IMR-90 (cell line): ENCODE data around the gene PIP4K2A. TPM values are rescaled to one million over a fixed set of nuclear protein-coding genes. Genes with fewer than 3 reads are reported as not detected.

Source experiments
- ATAC-seq: fragments of 200-7000 bp; cut with Tn5 transposase; 2 replicates; pipeline ENCODE4 v1.9.1; 2020; ENCODE audit warnings: low read depth, mild to moderate bottlenecking, moderate library complexity
- BruUV-seq: library from RNA; stranded (reverse); fragments of 400-500 nt; replicated peaks from 2 replicates; lab custom pipeline; 2021; lab: Mats Ljungman, UMichigan
- CTCF ChIA-PET: fragments of 300-600 bp; formaldehyde crosslinking; extraction: SDS; loops from one replicate; lab custom pipeline; 2021; ENCODE audit warnings: antibody characterized with exemption; lab: Yijun Ruan, JAX
- POLR2A ChIA-PET: fragments of 300-600 bp; sonication (Branson Sonifier 250); formaldehyde crosslinking; loops from one replicate; lab custom pipeline; 2022; ENCODE audit warnings: antibody characterized with exemption; ENCODE audit not compliant: unreplicated experiment; lab: Charles Lee
- DNase-seq: peaks from one replicate; pipeline ENCODE4 v3.0.0; 2013
- H2AFZ ChIP-seq: replicated peaks from 2 replicates; pipeline ENCODE3; 2013; ENCODE audit warnings: low read length, mild to moderate bottlenecking; ENCODE audit not compliant: poor library complexity
- H2AK5ac ChIP-seq: 2 replicates; pipeline ENCODE4 v1.6.1; 2013; ENCODE audit warnings: low read depth, low read length, inconsistent platforms
- H2AK9ac ChIP-seq: replicated peaks from 2 replicates; pipeline ENCODE3; 2013; ENCODE audit warnings: mild to moderate bottlenecking, low read depth, low read length, moderate library complexity; ENCODE audit not compliant: poor library complexity
- H2BK120ac ChIP-seq: 2 replicates; pipeline ENCODE4 v1.6.1; 2013; ENCODE audit warnings: low read depth, low read length, inconsistent platforms
- H2BK15ac ChIP-seq: 3 replicates; pipeline ENCODE4 v1.6.1; 2013; ENCODE audit warnings: low read depth, low read length, inconsistent platforms
- H2BK20ac ChIP-seq: 2 replicates; pipeline ENCODE4 v1.6.1; 2013; ENCODE audit warnings: low read depth, mild to moderate bottlenecking, inconsistent platforms, low read length, moderate library complexity
- H2BK5ac ChIP-seq: 2 replicates; pipeline ENCODE4 v1.6.1; 2013; ENCODE audit warnings: mild to moderate bottlenecking, low read depth, low read length, inconsistent platforms; ENCODE audit not compliant: poor library complexity, severe bottlenecking
- H3K14ac ChIP-seq: replicated peaks from 2 replicates; pipeline ENCODE4 v1.6.1; 2013; ENCODE audit warnings: low read depth, low read length, inconsistent platforms
- H3K18ac ChIP-seq: 2 replicates; pipeline ENCODE4 v1.6.1; 2013; ENCODE audit warnings: low read depth, low read length, control low read depth
- H3K23ac ChIP-seq: 2 replicates; pipeline ENCODE4 v1.6.1; 2013; ENCODE audit warnings: low read depth, low read length, inconsistent platforms
- H3K27ac ChIP-seq: 2 replicates; pipeline ENCODE4 v1.5.1; 2013; ENCODE audit warnings: mild to moderate bottlenecking, control low read depth, low read length; ENCODE audit not compliant: insufficient read depth
- H3K27me3 ChIP-seq: 2 replicates; pipeline ENCODE4 v1.6.1; 2013; ENCODE audit warnings: low read length; ENCODE audit not compliant: control insufficient read depth, insufficient read depth
- H3K36me3 ChIP-seq: 2 replicates; pipeline ENCODE4 v1.6.1; 2013; ENCODE audit warnings: low read length, mixed read lengths; ENCODE audit not compliant: control insufficient read depth, insufficient read depth
- H3K4ac ChIP-seq: 2 replicates; pipeline ENCODE4 v1.6.1; 2013; ENCODE audit warnings: low read depth, low read length, inconsistent platforms
- H3K4me1 ChIP-seq: 2 replicates; pipeline ENCODE4 v1.6.1; 2013; ENCODE audit warnings: low read length, mixed read lengths; ENCODE audit not compliant: control insufficient read depth, insufficient read depth
- H3K4me2 ChIP-seq: 2 replicates; pipeline ENCODE4 v1.6.1; 2013; ENCODE audit warnings: low read depth, mild to moderate bottlenecking, control low read depth, low read length, moderate library complexity
- H3K4me3 ChIP-seq: 2 replicates; pipeline ENCODE4 v1.5.1; 2013; ENCODE audit warnings: low read depth, mild to moderate bottlenecking, control low read depth, low read length, moderate library complexity; ENCODE audit not compliant: insufficient read depth
- H3K56ac ChIP-seq: 2 replicates; pipeline ENCODE4 v1.6.1; 2013; ENCODE audit warnings: low read length, inconsistent platforms; ENCODE audit not compliant: insufficient read depth; ENCODE audit errors: extremely low read depth
- H3K79me1 ChIP-seq, 2 experiments: 2 replicates each; pipeline ENCODE4 v1.6.1; 2013; ENCODE audit warnings: low read length in 2 of 2, inconsistent platforms in 1 of 2, low read depth in 1 of 2
- H3K9ac ChIP-seq: 2 replicates; pipeline ENCODE4 v1.6.1; 2013; ENCODE audit warnings: low read depth, low read length, control low read depth
- H3K9me1 ChIP-seq: 2 replicates; pipeline ENCODE4 v1.6.1; 2013; ENCODE audit warnings: low read length, inconsistent platforms; ENCODE audit not compliant: insufficient read depth
- H3K9me3 ChIP-seq: 2 replicates; pipeline ENCODE4 v1.6.1; 2013; ENCODE audit warnings: low read length; ENCODE audit not compliant: control insufficient read depth, insufficient read depth
- H4K20me1 ChIP-seq: 2 replicates; pipeline ENCODE4 v1.6.1; 2013; ENCODE audit warnings: low read length, inconsistent platforms; ENCODE audit not compliant: insufficient read depth
- H4K5ac ChIP-seq: 2 replicates; pipeline ENCODE4 v1.6.1; 2013; ENCODE audit warnings: mild to moderate bottlenecking, low read depth, low read length, control low read depth
- H4K8ac ChIP-seq, 2 experiments: 2 replicates each; pipeline ENCODE4 v1.6.1; 2013; ENCODE audit warnings: low read depth in 2 of 2, low read length in 2 of 2, control low read depth in 1 of 2, inconsistent platforms in 1 of 2
- H4K91ac ChIP-seq: 2 replicates; pipeline ENCODE4 v1.6.1; 2013; ENCODE audit warnings: low read depth, low read length, inconsistent platforms; ENCODE audit not compliant: insufficient read depth
- CEBPB ChIP-seq: IDR thresholded peaks from 2 replicates; pipeline ENCODE4 v1.6.1; 2012; ENCODE audit warnings: low read depth, low read length, improper control_type of control experiment
- FOS ChIP-seq: fragments of 150-350 bp; IDR thresholded peaks from 2 replicates; pipeline ENCODE4 v1.6.1; 2016; ENCODE audit warnings: low read depth, low read length
- RFX5 ChIP-seq: IDR thresholded peaks from 2 replicates; pipeline ENCODE4 v1.8.0; 2012; ENCODE audit warnings: low read depth, mild to moderate bottlenecking, low read length, moderate library complexity
- WGBS, 2 experiments: methylation state at CpG; one replicate each; pipeline versions ENCODE4 v1.1.5 to v1.1.7; 2013; ENCODE audit warnings: missing lambda C conversion rate in 2 of 2; ENCODE audit not compliant: insufficient read length in 1 of 2; ENCODE audit errors: extremely low coverage in 2 of 2; 5-methylcytosine and 5-hydroxymethylcytosine counted together
- dilution Hi-C: fragments of 300-500 bp; cut with HindIII; formaldehyde crosslinking; loops from one replicate; pipeline ENCODE4 v1.14.3; 2018; ENCODE audit warnings: low sequenced_read_pairs; ENCODE audit not compliant: unreplicated experiment
- in situ Hi-C: fragments of 300-500 bp; cut with MboI; formaldehyde crosslinking; loops from 3 replicates; pipeline ENCODE4 v1.14.3; 2019; ENCODE audit warnings: low sequenced_read_pairs, inconsistent platforms, mixed read lengths
- intact Hi-C: fragments of 100-400 bp; cut with micrococcal nuclease; formaldehyde crosslinking; loops from 2 replicates; pipeline ENCODE4 v1.10.0; 2022
- polyA plus RNA-seq, 3 experiments: library from polyadenylated mRNA; depleted of rRNA; stranded (reverse); fragments of >200 nt; gene quantifications; 2 replicates each; pipeline ENCODE4 v1.2.3, GENCODE V29; 2012; ENCODE audit warnings: low replicate concordance in 1 of 3
- total RNA-seq: library from RNA; depleted of rRNA; stranded (reverse); fragments of >200 nt; gene quantifications from 2 replicates; pipeline ENCODE4 v1.2.3, GENCODE V29; 2012
- TF ChIP-seq, protein P1 (sequence below): conservative IDR thresholded peaks from 2 replicates; pipeline ENCODE4 v1.5.1; 2012; ENCODE audit warnings: mild to moderate bottlenecking, low read depth, low read length, improper control_type of control experiment

PIP4K2A gene
- total and polyA plus RNA-seq, 2 of the 4 experiments (the other 2 are of a cell fraction) = 9.8 to 18.1 TPM

DNA sequence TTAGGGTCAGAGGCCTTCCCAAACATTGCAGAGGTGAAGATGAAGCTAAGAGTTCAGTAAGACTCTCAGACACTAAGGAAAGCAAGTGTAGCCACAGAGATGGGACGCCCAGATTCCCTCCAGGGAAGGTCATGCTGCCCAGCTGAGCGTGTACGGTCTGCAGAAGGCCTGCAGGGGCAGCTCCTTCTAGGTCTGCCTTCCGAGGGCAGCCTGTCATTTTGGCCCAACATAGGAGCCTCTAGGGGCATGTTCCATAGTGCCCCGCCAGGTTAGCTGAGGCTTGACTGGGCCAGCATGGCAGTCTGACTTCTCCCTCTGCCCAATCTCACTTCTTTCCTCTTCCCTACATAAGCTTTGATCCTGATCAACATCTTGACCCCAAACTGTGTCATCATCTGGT, 130.7 kb downstream of the PIP4K2A start:
- CTCF ChIA-PET = no interaction called here
- Histone ChIP-seq H3K4ac (no peak overlapping the region), H2BK15ac (no peak overlapping the region), H2BK120ac (no peak overlapping the region), H3K18ac (no peak overlapping the region), H3K36me3 (peaks cover 10% of the 10 kb centered on the region), H2AFZ (no peak overlapping the region), H3K9me3 (no peaks in the 10 kb centered on the region), H2AK9ac (no peak overlapping the region), H3K14ac (no peak overlapping the region), H2BK20ac (no peak overlapping the region), H4K8ac (no peak overlapping the region; a peak in 1 of 4 replicates), H2AK5ac (no peak overlapping the region), H4K20me1 (no peaks in the 10 kb centered on the region; the same call in 1 of the 2 replicates), H3K9ac (no peak overlapping the region), H2BK5ac (no peak overlapping the region), H3K4me3 (no peak overlapping the region), H3K56ac (no peak overlapping the region), H3K23ac (no peak overlapping the region; the same call in 1 of the 2 replicates), H4K91ac (no peak overlapping the region), H3K9me1 (peaks cover 2% of the 10 kb centered on the region; the same call in 1 of the 2 replicates), H3K4me2 (no peak overlapping the region), H3K27me3 (no peaks in the 10 kb centered on the region), H3K27ac (no peak overlapping the region), H4K5ac (no peak overlapping the region), H3K79me1 (peaks cover 0 to 12% of the 10 kb centered on the region in 2 experiments; a peak in 3 of 4 replicates), H3K4me1 (peaks cover 3% of the 10 kb centered on the region; the same call in 1 of the 2 replicates)
- no TSS peak for BruUV-seq
- no CpG with 5 or more reads among the region's 5 CpGs for WGBS, 2 experiments
- ATAC-seq = no peak
- dilution Hi-C loops = no loop called here
- POLR2A ChIA-PET = no interaction called here
- intact Hi-C loops = no loop called here
- TF ChIP-seq, protein P1, sequence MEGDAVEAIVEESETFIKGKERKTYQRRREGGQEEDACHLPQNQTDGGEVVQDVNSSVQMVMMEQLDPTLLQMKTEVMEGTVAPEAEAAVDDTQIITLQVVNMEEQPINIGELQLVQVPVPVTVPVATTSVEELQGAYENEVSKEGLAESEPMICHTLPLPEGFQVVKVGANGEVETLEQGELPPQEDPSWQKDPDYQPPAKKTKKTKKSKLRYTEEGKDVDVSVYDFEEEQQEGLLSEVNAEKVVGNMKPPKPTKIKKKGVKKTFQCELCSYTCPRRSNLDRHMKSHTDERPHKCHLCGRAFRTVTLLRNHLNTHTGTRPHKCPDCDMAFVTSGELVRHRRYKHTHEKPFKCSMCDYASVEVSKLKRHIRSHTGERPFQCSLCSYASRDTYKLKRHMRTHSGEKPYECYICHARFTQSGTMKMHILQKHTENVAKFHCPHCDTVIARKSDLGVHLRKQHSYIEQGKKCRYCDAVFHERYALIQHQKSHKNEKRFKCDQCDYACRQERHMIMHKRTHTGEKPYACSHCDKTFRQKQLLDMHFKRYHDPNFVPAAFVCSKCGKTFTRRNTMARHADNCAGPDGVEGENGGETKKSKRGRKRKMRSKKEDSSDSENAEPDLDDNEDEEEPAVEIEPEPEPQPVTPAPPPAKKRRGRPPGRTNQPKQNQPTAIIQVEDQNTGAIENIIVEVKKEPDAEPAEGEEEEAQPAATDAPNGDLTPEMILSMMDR = no peak
- TF ChIP-seq FOS = no peak
- no peak for TF ChIP-seq CEBPB
- no peak for TF ChIP-seq RFX5
- no peak for DNase-seq
- in situ Hi-C loops = loop anchor here (25.0 kb wide), 1 partner anchor 229 kb away; no protein-coding TSS in a partner anchor
